GM23338 (cell line): Measurements from ENCODE around the gene DLG2. TPM values are rescaled to one million over a fixed set of nuclear protein-coding genes. Genes with fewer than 3 reads are reported as not detected.

Experiments used
- ATAC-seq: fragments of 200-7000 bp; cut with Tn5 transposase; 3 replicates; pipeline ENCODE4 v1.9.1; 2020
- DNase-seq: peaks from one replicate; pipeline ENCODE4 v3.0.0-alpha.2; 2015; ENCODE audit warnings: low spot score
- H2AFZ ChIP-seq: fragments of 200-600 bp; sonication (generic); 2 replicates; pipeline ENCODE4 v1.8.0; 2016; ENCODE audit warnings: antibody characterized with exemption, mild to moderate bottlenecking, moderate library complexity
- H3F3A ChIP-seq: fragments of 200-600 bp; sonication (generic); replicated peaks from 2 replicates; pipeline ENCODE4 v1.8.0; 2017; ENCODE audit warnings: antibody characterized with exemption, mixed run types, low read depth
- H3K27ac ChIP-seq: fragments of 200-600 bp; sonication (generic); 2 replicates; pipeline ENCODE4 v1.6.1; 2016; ENCODE audit warnings: low read depth
- H3K27me3 ChIP-seq: fragments of 200-600 bp; sonication (generic); 2 replicates; pipeline ENCODE4 v1.8.0; 2016; ENCODE audit warnings: mild to moderate bottlenecking, mixed run types, moderate library complexity; ENCODE audit not compliant: insufficient read depth
- H3K36me3 ChIP-seq: fragments of 200-600 bp; sonication (generic); 2 replicates; pipeline ENCODE4 v1.8.0; 2016; ENCODE audit warnings: mild to moderate bottlenecking; ENCODE audit not compliant: insufficient read depth
- H3K4me1 ChIP-seq: fragments of 200-600 bp; sonication (generic); 2 replicates; pipeline ENCODE4 v1.8.0; 2016; ENCODE audit warnings: mild to moderate bottlenecking, moderate library complexity; ENCODE audit not compliant: insufficient read depth
- H3K4me2 ChIP-seq: fragments of 200-600 bp; sonication (generic); 2 replicates; pipeline ENCODE4 v1.7.1; 2017; ENCODE audit warnings: mixed run types
- H3K4me3 ChIP-seq: fragments of 200-600 bp; sonication (generic); 2 replicates; pipeline ENCODE4 v1.6.1; 2016; ENCODE audit warnings: mixed run types
- H3K79me2 ChIP-seq: fragments of 200-600 bp; sonication (generic); replicated peaks from 2 replicates; pipeline ENCODE4 v1.8.0; 2017; ENCODE audit warnings: mild to moderate bottlenecking; ENCODE audit not compliant: insufficient read depth
- H3K9me2 ChIP-seq: fragments of 200-600 bp; sonication (generic); 2 replicates; pipeline ENCODE4 v1.8.0; 2017; ENCODE audit not compliant: insufficient read depth
- H4K20me1 ChIP-seq: fragments of 200-600 bp; sonication (generic); replicated peaks from 2 replicates; pipeline ENCODE4 v1.8.0; 2017; ENCODE audit warnings: mild to moderate bottlenecking; ENCODE audit not compliant: insufficient read depth
- H3K27ac Mint-ChIP-seq: 2 replicates; pipeline ENCODE4 v1.8.0; 2020; ENCODE audit warnings: inconsistent platforms, mild to moderate bottlenecking, moderate library complexity, mixed read lengths
- H3K27me3 Mint-ChIP-seq: 3 replicates; pipeline ENCODE4 v1.8.0; 2022; ENCODE audit warnings: low read depth, mild to moderate bottlenecking, moderate library complexity, mixed read lengths, inconsistent platforms; ENCODE audit not compliant: insufficient read depth, poor library complexity
- H3K36me3 Mint-ChIP-seq: 3 replicates; pipeline ENCODE4 v1.8.0; 2021; ENCODE audit warnings: low read depth, mild to moderate bottlenecking, inconsistent platforms, moderate library complexity, mixed read lengths
- H3K4me1 Mint-ChIP-seq: 3 replicates; pipeline ENCODE4 v1.8.0; 2020; ENCODE audit warnings: mild to moderate bottlenecking, inconsistent platforms, mixed read lengths
- H3K4me3 Mint-ChIP-seq: 3 replicates; pipeline ENCODE4 v1.8.0; 2021; ENCODE audit warnings: moderate library complexity, mild to moderate bottlenecking, inconsistent platforms, mixed read lengths
- H3K9me3 Mint-ChIP-seq: 3 replicates; pipeline ENCODE4 v1.8.0; 2020; ENCODE audit warnings: moderate library complexity, mild to moderate bottlenecking, inconsistent platforms, mixed read lengths
- CREB1 ChIP-seq: fragments of 250-450 bp; sonication (Bioruptor Pico); IDR thresholded peaks from 2 replicates; pipeline ENCODE4 v1.5.0; 2020; ENCODE audit warnings: low read depth, mild to moderate bottlenecking, moderate library complexity
- CTCF ChIP-seq, 2 experiments: fragments of 200-600 bp in 1 of 2; sonication (generic) in 1 of 2; conservative IDR thresholded peaks; 2 replicates each; pipeline versions ENCODE4 v1.5.1 to v1.6.1; 2016 to 2017; ENCODE audit warnings: antibody characterized with exemption in 2 of 2, low read depth in 2 of 2, mild to moderate bottlenecking in 2 of 2, moderate library complexity in 1 of 2
- EZH2 ChIP-seq: fragments of 200-600 bp; sonication (generic); IDR thresholded peaks from one replicate; pipeline ENCODE4 v1.8.0; 2017; ENCODE audit warnings: antibody characterized with exemption, mild to moderate bottlenecking, low read depth; ENCODE audit not compliant: unreplicated experiment
- EZH2phosphoT487 ChIP-seq: fragments of 200-600 bp; sonication (generic); IDR thresholded peaks from one replicate; pipeline ENCODE4 v1.8.1; 2018; ENCODE audit warnings: antibody characterized with exemption; ENCODE audit not compliant: unreplicated experiment
- JUNB ChIP-seq: IDR thresholded peaks from one replicate; pipeline ENCODE4 v1.6.1; 2016; ENCODE audit warnings: antibody characterized with exemption; ENCODE audit not compliant: unreplicated experiment
- NANOG ChIP-seq: IDR thresholded peaks from 2 replicates; pipeline ENCODE4 v1.6.1; 2016; ENCODE audit warnings: antibody characterized with exemption, borderline replicate concordance
- POLR2AphosphoS5 ChIP-seq: IDR thresholded peaks from 2 replicates; pipeline ENCODE4 v1.6.1; 2016; ENCODE audit warnings: antibody characterized with exemption, low read depth
- STAT1 ChIP-seq: IDR thresholded peaks from one replicate; pipeline ENCODE4 v1.6.1; 2016; ENCODE audit warnings: antibody characterized with exemption; ENCODE audit not compliant: unreplicated experiment
- ZNF114 ChIP-seq: fragments of 250-450 bp; sonication (Bioruptor Pico); IDR thresholded peaks from 2 replicates; pipeline ENCODE4 v1.5.0; 2020; ENCODE audit warnings: mild to moderate bottlenecking, moderate library complexity
- ZNF331 ChIP-seq: fragments of 250-450 bp; sonication (Bioruptor Pico); IDR thresholded peaks from 2 replicates; pipeline ENCODE4 v1.5.0; 2020; ENCODE audit warnings: low read depth, mild to moderate bottlenecking, moderate library complexity
- ZNF462 ChIP-seq: fragments of 250-450 bp; sonication (Bioruptor Pico); IDR thresholded peaks from 2 replicates; pipeline ENCODE4 v1.5.0; 2020; ENCODE audit warnings: mild to moderate bottlenecking, moderate library complexity
- polyA plus RNA-seq: library from polyadenylated mRNA; unstranded; fragments of >200 nt; fragmentation: Nextera tagmentation; extraction: Ambion mirVana; gene quantifications from 2 replicates; pipeline ENCODE4 v1.2.1, GENCODE V29; 2016
- total RNA-seq: library from RNA; depleted of rRNA; stranded (reverse); fragments of >200 nt; shearing (Covaris generic); gene quantifications from 2 replicates; pipeline ENCODE4 v1.2.3, GENCODE V29; 2014
- TF ChIP-seq, protein P1 (sequence below): IDR thresholded peaks from one replicate; pipeline ENCODE4 v1.6.1; 2018; ENCODE audit warnings: antibody characterized with exemption; ENCODE audit not compliant: unreplicated experiment
- TF ChIP-seq, protein P2 (sequence below): IDR thresholded peaks from 2 replicates; pipeline ENCODE4 v1.6.1; 2016; ENCODE audit warnings: antibody characterized with exemption

The DLG2 gene
- total and polyA plus RNA-seq, 2 experiments from 2014 or later: 19.8 to 21.5 TPM

DNA sequence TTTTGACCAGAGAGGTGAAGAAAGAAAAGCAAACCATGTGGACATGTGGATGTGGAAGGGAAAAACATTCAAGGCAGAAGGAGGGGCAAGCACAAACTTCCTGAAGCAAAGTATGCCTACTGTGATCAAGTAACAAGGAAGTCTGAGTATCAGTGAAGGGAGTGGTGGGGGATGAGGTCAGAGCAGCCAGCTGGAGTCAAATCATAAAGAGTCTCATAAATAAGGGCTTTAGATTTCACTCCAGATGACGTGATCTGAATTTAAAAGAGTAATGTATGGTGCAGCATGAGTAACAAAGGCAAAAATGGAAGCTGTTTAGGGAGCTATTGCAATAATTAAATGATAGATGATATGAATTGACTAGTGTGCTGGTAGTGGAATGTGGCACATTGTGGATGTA lies 1675.6 kb downstream of the DLG2 start (continued):
- TF ChIP-seq, protein P1, sequence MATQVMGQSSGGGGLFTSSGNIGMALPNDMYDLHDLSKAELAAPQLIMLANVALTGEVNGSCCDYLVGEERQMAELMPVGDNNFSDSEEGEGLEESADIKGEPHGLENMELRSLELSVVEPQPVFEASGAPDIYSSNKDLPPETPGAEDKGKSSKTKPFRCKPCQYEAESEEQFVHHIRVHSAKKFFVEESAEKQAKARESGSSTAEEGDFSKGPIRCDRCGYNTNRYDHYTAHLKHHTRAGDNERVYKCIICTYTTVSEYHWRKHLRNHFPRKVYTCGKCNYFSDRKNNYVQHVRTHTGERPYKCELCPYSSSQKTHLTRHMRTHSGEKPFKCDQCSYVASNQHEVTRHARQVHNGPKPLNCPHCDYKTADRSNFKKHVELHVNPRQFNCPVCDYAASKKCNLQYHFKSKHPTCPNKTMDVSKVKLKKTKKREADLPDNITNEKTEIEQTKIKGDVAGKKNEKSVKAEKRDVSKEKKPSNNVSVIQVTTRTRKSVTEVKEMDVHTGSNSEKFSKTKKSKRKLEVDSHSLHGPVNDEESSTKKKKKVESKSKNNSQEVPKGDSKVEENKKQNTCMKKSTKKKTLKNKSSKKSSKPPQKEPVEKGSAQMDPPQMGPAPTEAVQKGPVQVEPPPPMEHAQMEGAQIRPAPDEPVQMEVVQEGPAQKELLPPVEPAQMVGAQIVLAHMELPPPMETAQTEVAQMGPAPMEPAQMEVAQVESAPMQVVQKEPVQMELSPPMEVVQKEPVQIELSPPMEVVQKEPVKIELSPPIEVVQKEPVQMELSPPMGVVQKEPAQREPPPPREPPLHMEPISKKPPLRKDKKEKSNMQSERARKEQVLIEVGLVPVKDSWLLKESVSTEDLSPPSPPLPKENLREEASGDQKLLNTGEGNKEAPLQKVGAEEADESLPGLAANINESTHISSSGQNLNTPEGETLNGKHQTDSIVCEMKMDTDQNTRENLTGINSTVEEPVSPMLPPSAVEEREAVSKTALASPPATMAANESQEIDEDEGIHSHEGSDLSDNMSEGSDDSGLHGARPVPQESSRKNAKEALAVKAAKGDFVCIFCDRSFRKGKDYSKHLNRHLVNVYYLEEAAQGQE: no peak
- TF ChIP-seq EZH2: no peak
- no peak for TF ChIP-seq ZNF114
- TF ChIP-seq, protein P2, sequence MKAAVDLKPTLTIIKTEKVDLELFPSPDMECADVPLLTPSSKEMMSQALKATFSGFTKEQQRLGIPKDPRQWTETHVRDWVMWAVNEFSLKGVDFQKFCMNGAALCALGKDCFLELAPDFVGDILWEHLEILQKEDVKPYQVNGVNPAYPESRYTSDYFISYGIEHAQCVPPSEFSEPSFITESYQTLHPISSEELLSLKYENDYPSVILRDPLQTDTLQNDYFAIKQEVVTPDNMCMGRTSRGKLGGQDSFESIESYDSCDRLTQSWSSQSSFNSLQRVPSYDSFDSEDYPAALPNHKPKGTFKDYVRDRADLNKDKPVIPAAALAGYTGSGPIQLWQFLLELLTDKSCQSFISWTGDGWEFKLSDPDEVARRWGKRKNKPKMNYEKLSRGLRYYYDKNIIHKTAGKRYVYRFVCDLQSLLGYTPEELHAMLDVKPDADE: no peak
- TF ChIP-seq JUNB: no peak
- no peak for TF ChIP-seq NANOG
- TF ChIP-seq EZH2phosphoT487: no peak
- TF ChIP-seq POLR2AphosphoS5: no peak
- TF ChIP-seq CTCF (conservative IDR thresholded peaks at IDR 0.05; ENCODE audit: low read depth in 2 of 2): no peak
- no peak for TF ChIP-seq CREB1 (CRISPR knock-in tag)
- no peak for TF ChIP-seq ZNF331
- TF ChIP-seq STAT1: no peak

GRCh38 chr11:83948200-83948599 lies 1678.9 kb downstream of the DLG2 start:
- Histone ChIP-seq H3K4me3 (no peak overlapping the region), H3K27me3 (no peaks in the 10 kb centered on the region), H2AFZ (no peak overlapping the region), H3K4me2 (peak overlapping the region; percentile 11; the same call in 1 of the 2 replicates), H4K20me1 (no peaks in the 10 kb centered on the region), H3K9me2 (no peaks in the 10 kb centered on the region), H3K79me2 (no peaks in the 10 kb centered on the region), H3K27ac (no peak overlapping the region), H3F3A (no peaks in the 10 kb centered on the region), H3K36me3 (no peaks in the 10 kb centered on the region), H3K4me1 (0 out of 2 replicates have a peak, but pooled peaks cover 5% of the 10 kb centered on the region)
- H3K4me3 Mint-ChIP-seq: no peak overlapping the region
- H3K27me3 Mint-ChIP-seq: peaks cover 4% of the 10 kb centered on the region
- H3K27ac Mint-ChIP-seq: peak overlapping the region; percentile 10; the same call in 1 of the 2 replicates
- TF ChIP-seq ZNF462 (CRISPR knock-in tag) (peak; percentile 40; the same call in 1 of the 2 replicates), STAT1 (no peak)
- peak; percentile 83 for ATAC-seq
- no peaks in the 10 kb centered on the region for H3K36me3 Mint-ChIP-seq
- H3K4me1 Mint-ChIP-seq: peaks cover 25% of the 10 kb centered on the region
- no peaks in the 10 kb centered on the region for H3K9me3 Mint-ChIP-seq
- DNase-seq: peak; percentile 28
